Activated CD4-positive, alpha-beta T cell treated with anti-CD3 and anti-CD28 coated beads, Interleukin-2, amount 50 U/mL, for 16 hours (primary cell): ENCODE data around the gene PA2G4.

Experiments
- DNase-seq: peaks from one replicate; pipeline ENCODE4 v3.0.0-alpha.2; 2020

The PA2G4 gene

DNA sequence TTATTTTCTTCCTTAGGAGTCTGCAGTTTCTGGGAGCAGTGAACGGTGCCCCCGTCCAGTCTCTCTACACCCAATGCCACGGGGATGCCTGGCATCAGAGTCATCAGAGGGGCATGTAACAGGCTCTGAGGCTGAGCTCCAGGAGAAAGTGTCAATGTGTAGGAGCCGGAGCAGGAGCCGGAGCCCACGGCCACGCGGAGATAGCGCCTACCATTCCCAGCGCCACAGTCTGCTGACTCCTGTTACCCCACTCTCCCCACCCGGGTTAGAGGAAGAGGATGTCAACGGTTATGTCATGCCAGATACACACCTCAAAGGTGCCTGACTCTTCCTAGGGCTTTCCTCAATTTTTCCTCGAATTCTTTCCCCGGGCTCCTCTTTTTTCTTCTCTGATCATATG is 3.3 kb upstream of the PA2G4 start:
- no peak for DNase-seq

DNA sequence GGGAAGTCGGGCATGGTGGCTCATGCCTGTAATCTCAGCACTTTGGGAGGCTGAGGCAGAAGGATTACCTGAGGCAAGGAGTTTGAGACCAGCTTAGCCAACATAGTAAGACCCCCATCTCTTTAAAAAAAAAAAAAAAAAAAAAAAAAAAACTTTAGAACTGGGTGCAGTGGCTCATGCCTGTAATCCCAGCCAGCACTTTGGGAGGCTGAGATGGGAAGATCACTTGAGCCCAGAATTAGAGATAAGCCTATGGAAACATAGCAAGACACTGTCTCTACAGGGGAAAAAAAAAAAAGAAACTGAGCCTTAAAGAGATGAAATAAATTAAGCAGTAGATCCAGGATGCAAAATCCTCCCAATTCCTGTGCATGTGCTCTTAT is 1.7 kb upstream of the PA2G4 start:
- DNase-seq = no peak

DNA sequence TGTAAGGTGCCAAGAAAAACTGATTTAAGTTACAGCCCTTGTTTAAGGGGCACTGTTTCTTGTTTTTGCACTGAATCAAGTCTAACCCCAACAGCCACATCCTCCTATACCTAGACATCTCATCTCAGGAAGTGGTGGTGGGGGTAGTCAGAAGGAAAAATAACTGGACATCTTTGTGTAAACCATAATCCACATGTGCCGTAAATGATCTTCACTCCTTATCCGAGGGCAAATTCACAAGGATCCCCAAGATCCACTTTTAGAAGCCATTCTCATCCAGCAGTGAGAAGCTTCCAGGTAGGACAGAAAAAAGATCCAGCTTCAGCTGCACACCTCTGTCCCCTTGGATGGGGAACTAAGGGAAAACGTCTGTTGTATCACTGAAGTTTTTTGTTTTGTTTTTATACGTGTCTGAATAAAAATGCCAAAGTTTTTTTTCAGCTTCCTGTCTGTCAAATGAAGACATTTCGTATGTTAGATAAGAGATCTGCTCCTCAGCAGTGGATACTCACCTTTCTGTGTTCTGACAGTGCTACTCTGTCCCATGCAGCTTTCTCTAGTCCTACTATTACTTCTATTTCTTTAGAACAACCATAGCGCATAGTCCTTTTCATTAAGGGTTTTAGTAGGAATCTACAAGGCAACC is 1.2 kb upstream of the PA2G4 start:
- peak; percentile 76 for DNase-seq

- DNase-seq = no peak
These were observed 593 bp upstream of the PA2G4 start for GRCh38 chr12:56103823-56104108.

DNA sequence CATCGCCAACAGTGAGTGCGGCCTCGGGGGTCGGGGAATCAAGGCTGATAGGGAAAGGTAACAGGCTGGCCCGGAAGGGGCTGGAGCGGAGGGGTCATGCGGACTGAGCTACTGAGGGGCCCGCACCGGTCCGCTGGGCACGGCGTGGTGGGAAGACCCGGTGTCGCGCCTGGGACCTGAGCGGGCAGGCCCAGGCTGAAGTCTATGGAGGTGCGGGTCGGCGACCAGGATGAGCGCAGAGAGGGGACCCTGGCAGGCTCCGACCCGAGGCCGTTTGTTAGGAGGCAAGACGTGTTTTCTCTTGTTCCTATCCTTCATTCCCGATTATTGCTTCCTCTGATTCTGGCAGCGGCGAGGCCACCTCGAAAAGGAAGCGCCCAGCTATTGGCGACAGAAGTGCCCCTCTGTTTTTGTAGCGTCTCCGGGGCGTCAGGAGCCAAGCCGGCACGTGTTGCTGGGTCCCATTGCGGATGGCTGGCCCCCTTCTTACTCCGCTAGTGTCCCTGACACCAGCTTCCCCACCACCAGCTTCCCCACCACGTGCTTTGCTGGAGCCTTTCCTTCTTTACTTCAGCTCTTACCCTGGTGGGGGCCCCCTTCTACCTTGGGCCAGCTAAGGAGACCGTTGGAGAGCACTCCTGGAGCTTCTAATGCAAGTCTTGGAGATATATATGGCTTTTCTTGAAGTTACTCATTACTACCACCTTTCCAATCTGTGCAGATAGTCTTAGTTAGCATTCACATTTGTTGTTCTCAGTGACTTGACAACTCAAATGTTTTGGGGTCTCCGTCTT is 653 bp downstream of the PA2G4 start:
- DNase-seq = peak; percentile 44

DNA sequence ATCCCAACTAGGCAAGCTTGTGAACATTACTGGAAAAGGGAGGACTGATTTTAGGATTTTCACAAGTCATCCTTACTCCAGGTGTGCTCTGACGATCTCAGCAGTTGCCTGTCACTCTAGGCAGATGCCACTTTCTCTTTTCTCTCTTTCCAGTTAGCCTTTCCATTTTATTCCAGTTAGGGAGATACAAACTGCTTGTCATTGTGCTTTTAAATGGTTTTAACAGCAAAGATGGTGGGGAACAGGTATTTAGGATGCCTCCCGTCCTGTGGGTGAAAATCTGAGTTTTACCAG is 1.2 kb downstream of the PA2G4 start:
- DNase-seq = no peak

GRCh38 chr12:56107242-56107641 is 2.9 kb downstream of the PA2G4 start:
- DNase-seq = no peak

GRCh38 chr12:56110571-56110970 is 6.2 kb downstream of the PA2G4 start:
- no peak for DNase-seq

- DNase-seq = no peak
These were observed 9.7 kb downstream of the PA2G4 start for GRCh38 chr12:56114084-56114483.

DNA sequence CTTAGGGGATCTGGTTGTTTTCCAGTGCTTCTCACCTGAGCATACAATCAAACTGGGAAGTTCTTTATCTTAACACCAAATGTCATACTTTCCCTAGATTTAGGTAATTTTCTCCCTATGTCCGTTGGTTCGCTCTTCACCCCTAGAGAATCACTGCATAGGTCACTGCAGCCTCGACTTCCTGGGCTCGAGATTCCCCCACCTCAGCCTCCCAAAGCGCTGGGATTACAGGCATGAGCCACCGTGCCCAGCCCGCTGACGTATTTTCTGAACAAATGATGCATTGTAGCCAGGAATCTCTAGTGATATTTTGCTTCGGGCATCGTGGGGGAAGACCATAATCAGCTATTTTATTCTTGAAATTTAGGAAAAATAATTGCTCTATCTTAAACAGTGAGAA is 11.0 kb downstream of the PA2G4 start:
- no peak for DNase-seq

- DNase-seq = peak; percentile 95
These were observed 12.1 kb downstream of the PA2G4 start, which contains the start of gene RPL41 for GRCh38 chr12:56116267-56117081. Gene RPL41, plus strand, starts transcription at chr12:56116633.

GRCh38 chr12:56117082-56117706 is 12.8 kb downstream of the PA2G4 start:
- DNase-seq = peak; percentile 29

DNA sequence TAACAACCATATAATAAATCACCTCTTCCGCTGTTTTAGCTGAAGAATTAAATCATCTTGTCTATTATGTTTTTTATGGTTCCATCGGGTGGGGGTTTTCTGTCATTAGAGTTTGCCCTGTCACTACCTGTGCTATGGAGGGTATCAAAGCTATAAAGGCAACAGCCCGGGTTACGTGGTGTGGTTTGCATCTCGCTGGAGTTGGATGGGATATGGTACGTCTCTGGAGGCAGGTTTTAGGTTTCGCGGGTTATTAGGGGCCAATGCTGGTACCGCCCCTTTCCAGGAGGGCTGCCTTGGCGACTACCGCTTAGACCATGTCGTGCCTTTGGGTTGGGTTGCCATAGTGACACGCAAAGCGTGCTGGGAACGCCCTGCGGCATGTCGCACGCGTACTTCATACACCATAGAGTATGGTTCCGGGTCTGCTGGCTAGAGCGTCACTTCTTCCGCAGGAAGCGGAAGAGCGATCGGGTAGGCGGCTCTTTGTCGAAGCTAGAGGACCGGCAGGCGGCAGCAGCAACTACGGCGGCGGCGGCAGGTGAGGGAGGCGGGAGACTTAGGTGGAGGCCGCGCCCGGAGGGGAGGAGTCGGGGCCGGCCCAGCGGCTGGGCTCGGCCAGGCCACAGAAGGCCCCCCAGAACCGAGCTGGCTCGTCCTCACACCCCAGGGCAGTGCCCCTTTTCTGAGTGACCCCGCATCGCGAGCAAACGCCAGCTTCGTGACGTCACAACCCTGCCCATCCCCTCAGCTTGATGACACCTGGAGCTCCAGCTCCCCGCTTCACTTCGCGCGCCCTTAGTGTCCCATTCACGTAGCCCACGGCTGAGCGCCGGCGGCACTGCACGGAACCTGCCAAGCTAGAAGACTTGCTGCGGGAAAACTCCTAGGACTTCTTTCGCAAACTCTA is 13.7 kb downstream of the PA2G4 start, which contains the start of gene ZC3H10:
Gene ZC3H10, plus strand, starts transcription at position 489 of the 910 bp plus-strand sequence. CDS start 2,297 bp downstream, outside the sequence.
- DNase-seq = peak; percentile 100

GRCh38 chr12:56118688-56119357 is 14.5 kb downstream of the PA2G4 start:
- DNase-seq = no peak

DNA sequence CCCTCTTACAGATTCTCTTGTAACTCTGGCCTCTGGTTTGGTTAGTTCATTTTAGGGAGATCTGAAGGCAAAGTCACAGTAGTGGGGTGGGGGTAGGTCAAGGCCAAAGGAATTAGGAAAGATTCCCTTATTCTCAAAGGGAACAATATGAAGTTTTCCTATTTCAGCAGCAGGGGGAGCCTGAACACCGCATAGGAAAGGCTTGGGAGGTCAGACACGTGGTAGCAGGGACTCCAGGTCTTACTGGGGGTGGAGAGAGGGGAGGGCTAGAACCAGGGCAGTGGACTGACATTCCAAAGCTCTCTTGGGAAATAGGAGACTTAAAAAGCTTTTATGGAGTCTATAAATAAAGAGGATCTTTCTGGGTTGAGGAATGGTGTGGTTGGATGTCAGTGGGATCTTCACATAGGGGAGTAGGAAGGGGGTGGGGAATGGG is 15.0 kb downstream of the PA2G4 start:
- DNase-seq = peak; percentile 75

DNA sequence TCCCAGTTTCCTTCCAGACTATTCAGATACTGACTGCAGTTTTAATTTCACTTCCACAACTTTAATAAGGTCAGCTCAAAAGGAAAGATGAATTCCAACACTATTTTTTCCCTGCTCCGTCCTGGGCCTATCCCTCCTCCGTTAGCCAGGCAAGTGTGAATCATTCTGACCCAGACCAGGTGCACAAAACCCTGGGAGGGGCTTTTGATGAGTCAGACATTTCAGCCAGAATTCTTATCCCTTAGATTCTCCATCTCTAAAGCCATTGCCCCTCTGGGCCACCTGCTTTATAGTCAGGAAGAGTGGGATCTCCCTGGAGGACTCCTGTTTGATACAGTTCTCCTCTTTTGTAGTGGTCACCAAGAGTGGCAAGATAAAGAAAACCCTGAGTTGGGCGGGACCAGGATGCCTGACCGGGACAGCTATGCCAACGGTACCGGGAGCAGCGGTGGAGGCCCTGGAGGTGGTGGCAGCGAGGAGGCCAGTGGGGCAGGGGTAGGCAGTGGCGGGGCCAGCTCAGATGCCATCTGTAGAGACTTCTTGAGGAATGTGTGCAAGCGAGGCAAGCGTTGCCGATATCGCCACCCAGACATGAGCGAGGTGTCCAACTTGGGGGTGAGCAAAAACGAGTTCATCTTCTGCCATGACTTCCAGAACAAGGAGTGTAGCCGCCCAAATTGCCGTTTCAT is 15.9 kb downstream of the PA2G4 start:
- no peak for DNase-seq

DNA sequence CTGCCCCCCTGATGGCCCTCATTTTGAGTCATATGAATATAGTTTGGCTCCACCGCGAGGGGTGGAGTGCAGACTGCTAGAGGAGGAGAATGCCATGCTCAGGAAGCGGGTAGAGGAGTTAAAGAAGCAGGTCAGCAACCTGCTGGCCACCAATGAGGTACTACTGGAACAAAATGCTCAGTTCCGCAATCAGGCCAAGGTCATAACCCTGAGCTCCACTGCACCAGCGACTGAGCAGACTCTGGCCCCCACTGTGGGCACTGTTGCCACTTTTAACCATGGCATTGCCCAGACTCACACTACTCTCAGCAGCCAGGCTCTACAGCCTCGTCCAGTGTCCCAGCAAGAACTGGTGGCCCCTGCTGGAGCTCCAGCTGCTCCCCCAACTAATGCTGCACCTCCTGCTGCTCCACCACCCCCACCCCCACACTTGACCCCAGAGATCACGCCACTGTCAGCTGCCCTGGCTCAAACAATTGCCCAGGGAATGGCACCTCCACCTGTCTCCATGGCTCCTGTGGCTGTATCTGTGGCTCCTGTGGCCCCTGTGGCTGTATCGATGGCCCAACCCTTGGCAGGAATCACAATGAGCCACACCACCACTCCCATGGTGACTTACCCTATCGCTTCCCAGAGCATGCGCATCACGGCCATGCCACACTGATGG is 17.0 kb downstream of the PA2G4 start:
- DNase-seq = no peak

DNA sequence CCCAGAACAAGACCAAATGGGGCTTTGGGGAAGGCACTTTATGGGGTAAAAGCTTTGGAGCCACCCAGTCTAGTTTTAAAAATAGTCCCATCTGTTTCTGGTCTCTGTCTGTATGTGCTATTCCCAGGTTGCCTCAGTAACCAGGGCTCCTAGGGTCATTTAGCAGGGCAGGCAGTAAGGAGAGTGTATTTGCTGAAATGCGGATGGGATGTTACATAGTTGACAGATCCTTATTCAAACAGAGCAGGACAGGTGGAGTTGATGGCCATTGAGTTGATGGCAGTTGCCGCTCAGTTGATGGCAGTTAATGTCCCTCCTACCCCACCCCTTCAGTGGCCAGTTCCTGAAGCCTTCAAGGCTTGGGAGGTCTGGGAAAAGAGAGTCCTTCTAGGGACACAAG is 18.3 kb downstream of the PA2G4 start:
- no peak for DNase-seq

- no peak for DNase-seq
These were observed 19.8 kb downstream of the PA2G4 start for GRCh38 chr12:56124133-56124532.

GRCh38 chr12:56126732-56127239 is 22.4 kb downstream of the PA2G4 start:
- no peak for DNase-seq
